ENCODE measurements around the gene NAPA. TPM values are rescaled to one million over a fixed set of nuclear protein-coding genes. Genes with fewer than 3 reads are reported as not detected.

Gene NAPA
- total RNA-seq: 113 TPM
- long read RNA-seq, transcript NAPA-201 (11 exons, 1,839 nt): major isoform, 261 of 299 reads
- long read RNA-seq, partial matches to known transcripts: 4 of 299 reads
- long read RNA-seq, other reads (novel, unspliced or antisense): 28 of 299 reads

DNA sequence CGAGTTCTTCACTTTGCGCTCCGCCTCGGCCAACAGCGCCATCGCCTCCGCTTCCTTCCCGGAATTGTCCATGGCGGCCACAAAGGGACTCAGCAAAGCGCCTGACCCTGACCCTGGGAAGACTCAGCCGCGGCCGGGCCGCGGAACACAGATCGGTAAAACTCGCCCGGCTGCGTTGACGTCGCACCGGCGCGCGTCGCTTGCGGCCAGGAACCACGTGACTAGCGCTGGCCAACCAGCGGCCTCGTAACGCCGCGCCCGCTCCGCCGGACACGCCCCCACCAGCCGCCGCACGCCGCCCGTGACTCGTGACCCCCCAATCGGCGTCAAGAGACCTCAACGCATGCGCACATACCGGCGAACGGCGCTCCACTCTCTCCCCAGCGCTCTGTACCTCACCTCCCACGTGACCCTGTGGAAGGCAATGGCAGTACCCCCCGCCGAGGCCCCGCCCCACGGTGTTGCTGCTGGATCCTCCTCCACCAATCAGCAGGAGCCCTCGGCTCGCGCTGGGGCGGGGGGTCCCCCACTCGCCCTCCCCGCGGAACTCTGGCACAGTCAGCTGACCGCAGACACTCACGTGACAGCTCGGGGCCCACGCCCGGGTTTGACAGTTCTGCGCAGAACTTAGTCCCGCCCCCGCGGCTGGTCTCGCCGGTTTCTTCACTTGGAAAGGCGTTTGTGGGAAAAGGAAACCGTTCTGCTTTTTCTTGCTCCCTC lies at the start of gene NAPA:
Gene NAPA (minus strand): TSS at position 195 of the 720 bp plus-strand sequence. CDS start 123 bp downstream, at position 72.
- intact Hi-C loops (cut with DNase I): loop anchor here (2.0 to 5.0 kb wide), 2 partner anchors 78 to 86 kb away; no protein-coding TSS in a partner anchor
- ATAC-seq (ENCODE audit: poor library complexity) (peak; percentile 98), DNase-seq (peak; percentile 100)

DNA sequence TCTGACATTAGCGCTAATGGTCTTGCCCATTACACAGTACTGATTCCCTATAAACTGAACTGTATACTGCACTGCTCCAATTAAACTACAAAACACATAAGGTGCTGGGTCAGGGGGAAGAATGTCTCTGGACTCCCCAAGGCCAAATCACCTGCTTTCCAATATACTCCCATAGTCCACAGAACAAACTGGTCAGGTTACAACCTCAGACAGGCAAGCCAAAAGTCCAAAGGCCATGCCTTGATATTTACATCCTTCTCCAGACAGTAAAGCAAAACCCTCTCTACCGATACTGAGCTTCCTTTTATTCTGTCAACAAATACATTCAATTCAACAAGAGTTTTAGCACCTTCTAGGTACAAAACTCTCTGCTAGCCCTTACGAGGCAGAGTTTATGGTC lies 49.2 kb upstream of the NAPA start:
- no peak for DNase-seq
- intact Hi-C loops (cut with DNase I): no loop called here
- no peak for ATAC-seq (ENCODE audit: poor library complexity)

DNA sequence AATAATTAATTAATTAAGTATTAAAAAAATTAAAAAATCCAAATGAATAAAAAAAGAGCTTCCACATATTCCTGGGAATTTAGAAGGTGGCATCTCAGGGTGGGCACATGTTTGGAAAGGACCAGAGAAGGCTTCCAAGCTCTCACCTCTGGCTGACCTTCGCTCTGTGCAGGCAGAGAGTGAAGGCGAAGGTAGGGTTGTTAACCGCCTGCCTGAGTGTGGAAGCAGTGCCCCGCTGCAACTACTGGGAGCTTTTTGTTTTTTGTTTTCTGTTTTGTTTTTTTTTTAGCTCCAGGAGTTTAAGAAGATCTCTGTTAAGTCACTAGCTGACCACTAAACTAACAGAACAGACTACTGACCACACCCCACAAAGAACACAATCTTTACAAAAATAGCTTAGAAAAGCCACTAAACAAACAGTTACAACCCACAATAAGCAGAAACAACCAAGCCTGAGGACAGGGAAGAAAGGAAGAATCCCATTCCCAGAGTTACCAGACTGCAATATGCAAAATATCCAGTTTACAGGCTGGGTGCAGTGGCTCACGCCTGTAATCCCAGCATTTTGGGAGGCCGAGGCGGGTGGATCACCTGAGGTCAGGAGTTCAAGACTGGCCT lies 46.7 kb upstream of the NAPA start:
- DNase-seq (no peak), ATAC-seq (ENCODE audit: poor library complexity) (no peak)
- intact Hi-C loops (cut with DNase I): no loop called here

DNA sequence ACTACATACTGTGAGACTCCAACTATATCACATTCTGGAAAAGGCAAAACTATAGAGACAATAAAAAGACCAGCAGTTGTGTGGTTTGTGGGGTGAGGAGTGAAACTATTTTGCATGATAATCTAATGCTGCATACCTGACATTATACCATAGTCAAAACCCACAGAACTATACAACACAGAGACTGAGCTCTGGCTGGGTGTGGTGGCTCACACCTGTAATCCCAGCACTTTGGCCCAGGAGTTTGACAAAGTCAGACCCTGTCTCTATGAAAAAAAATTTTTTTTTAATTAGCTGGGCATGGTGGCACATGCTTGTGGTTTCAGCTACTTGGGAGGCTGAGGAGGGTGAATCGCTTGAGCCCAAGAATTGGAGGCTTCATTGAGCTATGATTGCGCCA lies 46.1 kb upstream of the NAPA start:
- DNase-seq (no peak), ATAC-seq (ENCODE audit: poor library complexity) (no peak)
- intact Hi-C loops (cut with DNase I): no loop called here

DNA sequence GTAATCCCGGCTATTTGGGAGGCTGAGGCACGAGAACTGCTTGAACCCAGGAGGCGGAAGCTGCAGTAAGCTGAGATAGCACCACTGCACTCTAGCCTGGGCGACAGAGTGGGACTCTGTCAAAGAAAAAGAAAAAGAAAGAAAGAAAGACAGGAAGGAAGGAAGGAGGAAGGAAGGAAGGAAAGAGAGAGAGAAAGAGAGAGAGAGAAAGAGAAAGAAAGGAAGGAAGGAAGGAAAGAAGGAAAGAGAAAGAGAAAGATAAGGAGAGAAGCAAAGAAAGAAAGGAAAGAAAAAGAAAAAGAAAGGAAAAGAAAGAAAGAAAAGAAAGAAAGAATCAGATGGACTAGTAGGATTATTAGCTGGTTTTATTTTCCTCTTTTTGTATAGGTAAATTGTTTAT lies 35.3 kb upstream of the NAPA start:
- intact Hi-C loops (cut with DNase I): no loop called here
- no peak for ATAC-seq (ENCODE audit: poor library complexity)
- DNase-seq: no peak

DNA sequence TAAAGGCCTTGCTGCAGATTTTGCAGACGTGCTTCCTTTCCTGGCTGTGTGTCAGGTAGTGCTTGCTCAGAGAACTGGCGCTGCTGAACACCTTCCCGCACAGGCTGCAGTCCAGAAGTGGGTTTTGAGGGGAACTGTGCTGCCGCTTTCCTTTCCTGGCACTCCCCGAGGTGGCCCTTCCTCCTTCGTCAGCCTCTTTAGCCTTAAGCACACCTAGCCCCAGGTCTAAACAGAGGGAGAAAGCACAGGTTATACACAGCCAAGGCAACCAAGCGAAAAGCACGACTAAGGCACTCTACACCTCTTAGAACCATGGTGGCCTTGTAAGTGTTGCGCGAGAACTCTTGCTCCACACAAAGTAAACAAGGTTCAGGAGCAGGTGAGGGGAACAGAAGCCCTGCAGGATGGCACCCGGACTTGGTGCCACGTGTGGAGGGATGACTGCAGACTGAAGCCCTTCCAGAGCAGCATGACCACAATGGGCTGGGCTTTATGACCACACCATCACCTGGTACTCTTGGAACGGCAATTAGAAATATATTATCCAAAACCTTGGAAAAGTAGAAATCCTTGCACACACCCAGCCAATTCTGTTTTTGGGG lies 34.5 kb upstream of the NAPA start:
- intact Hi-C loops (cut with DNase I): no loop called here
- no peak for ATAC-seq (ENCODE audit: poor library complexity)
- DNase-seq: no peak

DNA sequence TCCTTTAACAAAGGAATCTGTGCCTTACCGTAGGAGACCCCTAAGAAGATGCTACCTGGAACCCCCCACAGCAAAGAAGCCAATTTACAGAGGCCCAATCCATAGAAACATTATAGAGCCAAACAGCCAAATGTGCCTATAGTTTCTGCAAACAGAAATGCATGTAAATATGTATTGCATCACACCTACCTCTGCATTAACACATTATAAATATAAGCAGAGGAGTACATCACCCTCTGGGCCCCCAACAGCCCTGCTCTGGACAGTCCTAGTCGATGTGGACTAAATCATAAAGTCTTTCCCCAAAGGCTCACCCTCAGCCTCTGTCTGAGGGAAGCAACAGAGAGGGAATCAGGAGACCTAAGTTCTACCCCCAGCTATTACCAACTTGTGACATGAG lies 32.3 kb upstream of the NAPA start:
- no peak for DNase-seq
- intact Hi-C loops (cut with DNase I): no loop called here
- no peak for ATAC-seq (ENCODE audit: poor library complexity)

DNA sequence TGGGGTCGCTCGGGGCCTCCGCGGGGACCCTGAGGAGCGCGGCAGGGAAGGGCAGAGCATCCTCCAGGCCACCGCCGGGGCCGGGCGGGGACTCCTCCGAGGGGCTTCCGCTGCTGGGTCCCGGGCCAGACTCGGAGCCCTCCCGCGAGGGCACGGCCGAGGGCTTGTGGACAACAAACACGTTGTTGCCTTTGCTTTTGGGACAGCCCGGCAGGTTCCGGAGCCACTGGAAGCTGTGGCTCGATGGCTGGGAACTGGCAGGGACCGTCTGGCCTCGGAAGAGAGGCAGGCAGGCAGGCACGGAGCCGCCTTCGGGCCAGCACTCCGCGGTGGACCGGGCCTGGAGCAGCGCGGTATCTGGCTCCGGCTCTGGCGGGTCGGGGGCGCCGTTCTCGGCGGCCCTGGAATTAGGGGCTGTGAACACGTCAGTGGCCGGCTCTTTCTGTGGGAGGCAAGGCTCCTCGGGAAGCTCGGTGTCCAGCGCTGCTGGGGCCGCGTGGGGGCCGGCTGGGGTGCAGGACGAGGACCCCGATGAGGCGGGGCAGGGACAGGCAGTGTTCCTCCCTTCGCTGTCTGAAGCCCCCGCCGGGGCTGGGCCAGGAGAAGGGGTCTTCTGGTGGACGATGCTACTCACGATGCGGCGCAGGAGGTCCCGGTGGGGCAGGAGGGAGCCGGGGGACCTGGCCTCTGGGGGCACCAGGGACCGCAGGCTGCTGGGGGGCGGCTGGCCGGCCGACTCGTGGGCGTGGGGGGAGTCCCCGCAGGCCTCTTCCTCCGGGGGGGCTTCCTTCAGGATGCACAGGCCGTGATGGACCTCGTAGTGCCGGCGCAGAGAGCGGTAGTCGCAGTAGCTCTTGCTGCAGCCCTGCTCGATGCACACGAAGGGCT lies 30.4 kb upstream of the NAPA start:
- intact Hi-C loops (cut with DNase I): no loop called here
- ATAC-seq (ENCODE audit: poor library complexity) (no peak), DNase-seq (no peak)

DNA sequence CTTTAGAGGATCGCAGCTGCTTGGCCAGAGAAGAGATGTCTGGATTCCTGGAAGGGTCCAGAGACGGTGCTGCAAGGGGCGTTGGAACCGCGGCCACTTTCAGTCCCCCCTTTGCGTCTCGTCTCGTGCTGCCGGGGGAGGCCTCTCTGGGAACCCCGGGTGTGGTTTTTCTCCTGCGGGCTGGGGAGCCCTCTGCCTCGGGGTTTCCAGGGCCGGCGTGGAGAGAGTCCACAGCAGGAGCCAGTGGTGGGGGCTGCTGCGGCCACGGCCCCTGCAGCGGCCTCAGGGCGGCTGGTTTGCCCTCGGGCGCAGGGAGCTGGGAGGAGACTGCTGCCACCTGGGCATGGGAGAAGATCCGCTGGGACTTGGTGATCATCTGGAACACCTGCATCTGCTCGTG lies 29.6 kb upstream of the NAPA start:
- intact Hi-C loops (cut with DNase I): no loop called here
- DNase-seq: no peak
- no peak for ATAC-seq (ENCODE audit: poor library complexity)

DNA sequence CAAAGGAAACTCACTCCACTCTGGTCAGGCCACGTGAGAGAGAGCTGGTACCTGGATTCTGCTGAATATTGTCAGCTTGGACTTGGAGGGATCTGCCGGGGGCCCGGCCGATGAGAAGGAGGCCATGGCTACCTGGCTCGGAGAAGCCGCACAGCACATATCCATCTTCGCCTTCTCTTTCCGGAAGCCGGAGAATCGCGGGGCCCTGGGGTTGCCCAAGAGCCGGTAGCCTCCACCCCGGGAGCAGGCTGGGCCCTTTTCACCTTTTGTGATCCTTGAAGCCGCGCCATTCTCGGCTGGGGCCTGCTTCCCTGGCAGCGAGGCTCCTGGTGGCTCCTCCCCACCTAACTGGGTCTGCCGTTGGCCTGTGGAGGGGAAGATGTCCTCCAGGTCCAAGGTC lies 29.2 kb upstream of the NAPA start:
- ATAC-seq (ENCODE audit: poor library complexity): no peak
- intact Hi-C loops (cut with DNase I): no loop called here
- DNase-seq: no peak

DNA sequence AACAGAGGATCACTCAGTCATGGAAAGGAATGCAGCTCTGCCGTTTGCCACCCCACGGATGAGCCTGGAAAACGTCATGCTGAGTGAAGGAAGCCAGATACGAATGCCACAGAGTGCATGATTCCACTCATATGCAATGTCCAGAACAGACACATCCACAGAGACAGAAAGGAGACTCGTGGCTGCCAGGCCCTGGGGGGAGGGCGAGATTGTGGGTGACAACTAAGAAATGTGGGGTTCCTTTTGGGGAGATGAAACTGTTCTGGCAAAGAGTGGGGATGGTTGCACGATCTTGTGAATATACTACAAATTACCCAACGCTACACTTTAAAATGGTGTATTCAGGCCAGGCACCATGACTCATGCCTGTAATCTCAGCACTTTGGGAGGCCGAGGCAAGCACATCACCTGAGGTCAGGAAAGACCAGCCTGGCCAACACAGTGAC lies 27.2 kb upstream of the NAPA start:
- no peak for DNase-seq
- intact Hi-C loops (cut with DNase I): no loop called here
- ATAC-seq (ENCODE audit: poor library complexity): peak; percentile 91

DNA sequence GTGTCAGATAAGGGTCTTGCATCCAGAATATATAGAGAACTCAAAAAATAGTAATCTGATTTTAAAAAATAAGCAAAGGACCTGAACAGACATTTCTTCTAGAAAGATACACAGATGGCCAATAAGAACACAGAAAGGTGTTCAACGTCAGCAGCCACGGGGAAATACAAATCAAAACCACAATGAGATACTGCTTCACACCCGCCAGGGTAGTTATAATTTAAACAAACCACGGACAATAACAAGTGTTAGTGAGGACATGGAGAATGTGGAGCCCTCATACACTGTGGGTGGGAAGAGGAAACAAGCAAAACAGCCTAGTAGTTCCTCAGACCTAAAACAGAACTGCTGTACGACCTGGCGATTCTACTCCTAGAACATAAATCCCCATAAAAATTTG lies 26.7 kb upstream of the NAPA start:
- ATAC-seq (ENCODE audit: poor library complexity) (no peak), DNase-seq (no peak)
- intact Hi-C loops (cut with DNase I): no loop called here

DNA sequence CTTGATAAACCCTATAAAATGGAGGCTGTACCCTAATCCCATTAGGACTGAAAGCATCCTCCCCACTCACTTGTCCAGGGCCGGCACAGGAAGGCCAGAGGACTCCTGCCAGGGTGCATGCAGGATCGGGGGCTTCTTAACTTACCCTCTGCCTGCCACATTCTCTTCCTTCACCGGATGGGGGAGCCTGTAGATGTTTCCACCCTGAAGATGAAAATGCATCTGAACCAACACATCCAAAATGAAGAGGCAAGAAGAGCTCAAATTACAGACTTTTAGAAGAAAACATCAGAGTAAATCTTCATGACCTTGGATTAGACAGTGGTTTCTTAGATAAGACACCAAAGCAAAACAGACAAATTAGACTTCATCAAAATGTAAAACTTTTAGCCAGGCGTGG lies 25.9 kb upstream of the NAPA start:
- DNase-seq: no peak
- ATAC-seq (ENCODE audit: poor library complexity): no peak
- intact Hi-C loops (cut with DNase I): no loop called here

DNA sequence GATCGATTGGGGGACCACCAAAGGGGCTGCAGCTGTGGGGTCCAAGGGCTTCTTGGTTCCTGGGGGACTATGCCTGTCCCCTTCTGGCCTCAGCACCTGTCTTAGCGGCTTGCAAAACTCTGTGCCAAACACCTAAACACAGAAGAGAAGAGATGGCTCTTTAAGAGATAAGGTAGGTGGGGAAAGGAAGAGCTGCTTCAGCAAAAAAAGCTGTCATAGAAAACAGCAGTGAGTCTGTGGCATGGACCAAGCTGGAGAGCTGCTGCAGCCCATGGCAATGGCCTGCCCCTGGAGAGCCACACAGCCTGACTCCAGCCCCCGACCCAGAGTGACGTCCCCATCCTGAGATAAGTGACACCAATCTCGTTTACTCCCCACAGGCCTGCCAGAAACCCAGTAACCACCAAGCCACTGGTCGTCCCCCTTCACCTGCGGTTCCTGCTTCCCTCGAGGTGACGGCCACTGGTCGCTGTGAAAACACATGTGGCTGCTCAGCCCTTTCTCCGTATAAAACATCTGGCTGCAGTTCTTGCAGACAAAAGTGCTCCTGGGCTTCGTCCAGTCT lies 25.0 kb upstream of the NAPA start:
- ATAC-seq (ENCODE audit: poor library complexity): no peak
- intact Hi-C loops (cut with DNase I): no loop called here

DNA sequence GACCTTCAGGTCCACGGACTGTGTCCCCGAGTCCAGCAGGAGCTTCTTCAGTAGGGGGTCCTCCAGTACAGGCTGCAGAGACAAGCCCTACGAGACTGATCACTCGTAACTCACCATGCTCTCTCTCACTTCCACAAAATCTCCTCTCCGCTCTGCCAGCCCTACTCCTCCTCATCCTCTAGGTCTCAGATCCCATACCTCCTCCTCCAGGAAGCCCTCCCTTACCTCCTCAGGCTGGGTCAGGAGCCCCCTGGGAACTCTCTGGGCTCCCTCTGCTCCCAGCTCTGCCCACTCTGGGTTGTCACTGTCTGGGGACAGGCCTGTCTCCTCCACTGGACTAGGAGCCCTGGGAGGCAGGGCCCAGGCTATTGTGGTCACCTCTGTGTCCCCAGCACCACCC lies 23.9 kb upstream of the NAPA start:
- intact Hi-C loops (cut with DNase I): no loop called here
- ATAC-seq (ENCODE audit: poor library complexity) (no peak), DNase-seq (no peak)

More for the DNA sequence above, 25.0 kb upstream of the NAPA start:
- no peak for DNase-seq

DNA sequence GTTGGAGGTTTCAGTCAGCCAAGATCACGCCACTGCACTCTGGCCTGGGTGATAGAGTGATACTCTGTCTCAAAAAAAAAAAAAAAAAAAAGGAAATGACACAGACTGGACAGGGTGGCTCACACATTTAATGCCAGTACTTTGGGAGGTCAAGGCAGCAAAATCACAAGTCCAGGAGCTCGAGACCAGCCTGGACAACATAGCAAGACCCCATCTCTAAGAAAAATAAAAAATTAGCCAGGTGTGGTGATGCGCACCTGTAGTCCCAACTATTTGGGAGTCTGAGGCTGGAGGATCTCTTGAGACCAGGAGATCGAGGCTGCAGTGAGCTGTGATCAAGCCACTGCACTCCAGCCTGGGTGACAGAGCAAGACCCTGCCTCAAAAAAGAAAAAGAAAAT lies 22.6 kb upstream of the NAPA start:
- ATAC-seq (ENCODE audit: poor library complexity) (no peak), DNase-seq (no peak)
- intact Hi-C loops (cut with DNase I): no loop called here

DNA sequence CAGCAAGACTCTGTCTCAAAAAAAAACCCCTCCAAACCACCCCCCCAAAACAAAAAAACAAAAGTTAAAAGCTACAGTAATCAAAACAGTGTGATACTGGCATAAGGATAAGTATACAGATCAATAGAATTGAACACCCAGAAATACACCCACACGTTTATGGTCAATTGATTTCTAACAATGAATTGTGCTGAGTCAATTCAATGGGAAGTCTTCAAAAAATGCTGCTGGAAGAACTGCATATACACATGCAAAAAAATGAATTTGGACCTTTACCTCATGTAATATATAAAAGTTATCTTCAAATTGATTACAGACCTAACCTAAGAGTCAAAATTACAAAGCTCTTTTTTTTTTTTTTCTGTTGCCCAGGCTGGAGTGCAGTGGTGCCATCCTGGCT lies 19.8 kb upstream of the NAPA start:
- intact Hi-C loops (cut with DNase I): no loop called here
- DNase-seq (no peak), ATAC-seq (ENCODE audit: poor library complexity) (no peak)

DNA sequence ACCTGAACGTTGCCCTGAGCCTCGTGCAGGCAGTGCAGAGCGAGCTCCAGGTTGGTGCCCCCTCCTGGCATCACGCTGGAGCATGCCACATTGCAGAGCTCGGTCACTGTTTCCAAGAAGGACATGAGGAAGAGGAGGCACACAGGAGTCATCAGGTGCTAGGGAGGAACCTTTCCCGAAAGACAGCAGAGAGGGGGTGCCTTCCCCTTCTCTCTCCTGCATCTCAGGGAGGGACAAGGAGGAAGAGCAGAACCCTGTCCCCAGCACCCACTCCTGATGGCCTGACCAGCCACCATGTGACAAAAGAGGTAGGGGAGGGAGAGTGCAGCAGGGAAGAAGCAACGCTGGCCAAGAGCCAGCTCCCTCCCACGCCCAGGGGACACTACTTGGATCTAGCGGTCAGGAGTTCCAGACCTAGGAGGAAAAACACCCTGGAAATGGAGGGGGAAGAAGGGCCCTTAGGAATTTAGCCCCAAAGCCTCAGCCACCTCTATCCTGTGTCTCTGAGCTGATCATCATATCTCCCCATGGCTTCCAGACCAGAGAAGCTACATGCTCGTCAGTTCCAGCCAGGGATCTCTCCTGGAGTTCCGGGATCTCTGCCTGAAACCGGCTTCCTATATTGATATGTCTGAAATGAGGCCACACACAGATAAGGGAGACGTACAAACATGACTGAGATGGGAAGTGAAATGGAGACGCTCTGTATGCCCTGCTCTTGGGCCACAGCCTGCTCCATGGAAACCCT lies 17.0 kb upstream of the NAPA start:
- ATAC-seq (ENCODE audit: poor library complexity) (no peak), DNase-seq (no peak)
- intact Hi-C loops (cut with DNase I): no loop called here

Data from Right ventricle myocardium superior (tissue), 1 donor.